ENCODE data around the gene KBTBD8.

Gene KBTBD8

DNA sequence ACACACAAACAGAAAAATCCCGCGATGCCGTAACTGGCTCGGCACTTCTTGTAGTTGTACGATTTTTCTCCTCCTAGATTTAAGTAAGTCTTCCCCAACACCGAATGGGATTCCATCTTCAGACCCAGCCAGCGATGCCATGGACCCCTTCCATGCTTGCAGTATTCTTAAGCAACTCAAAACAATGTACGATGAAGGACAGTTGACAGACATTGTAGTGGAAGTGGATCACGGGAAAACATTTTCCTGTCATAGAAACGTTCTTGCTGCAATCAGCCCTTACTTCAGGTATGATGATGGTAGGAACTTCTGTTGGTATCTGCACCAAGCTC lies 763 bp downstream of the KBTBD8 start:
- no peak for DNase-seq (ENCODE audit: low spot score)

DNA sequence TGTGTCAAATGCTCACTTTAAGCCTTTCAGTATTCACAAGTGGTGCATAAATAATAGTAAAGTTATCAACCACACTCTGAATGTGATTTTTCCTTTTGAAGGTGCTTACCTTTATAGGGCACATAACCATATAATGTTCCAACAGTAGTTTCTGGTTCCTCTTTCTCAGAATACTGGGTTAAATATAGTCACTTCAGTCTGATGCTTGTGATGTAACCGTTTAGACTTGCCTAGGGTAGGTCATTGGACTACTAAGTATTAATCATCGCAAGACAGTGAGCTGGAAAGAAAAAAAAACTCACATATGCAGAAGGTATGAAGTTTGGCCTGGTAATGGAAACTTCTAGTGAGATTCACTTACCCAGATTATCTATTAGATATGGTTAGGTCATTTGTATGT lies 1.9 kb downstream of the KBTBD8 start:
- peak; percentile 58 for DNase-seq (ENCODE audit: low spot score)

DNA sequence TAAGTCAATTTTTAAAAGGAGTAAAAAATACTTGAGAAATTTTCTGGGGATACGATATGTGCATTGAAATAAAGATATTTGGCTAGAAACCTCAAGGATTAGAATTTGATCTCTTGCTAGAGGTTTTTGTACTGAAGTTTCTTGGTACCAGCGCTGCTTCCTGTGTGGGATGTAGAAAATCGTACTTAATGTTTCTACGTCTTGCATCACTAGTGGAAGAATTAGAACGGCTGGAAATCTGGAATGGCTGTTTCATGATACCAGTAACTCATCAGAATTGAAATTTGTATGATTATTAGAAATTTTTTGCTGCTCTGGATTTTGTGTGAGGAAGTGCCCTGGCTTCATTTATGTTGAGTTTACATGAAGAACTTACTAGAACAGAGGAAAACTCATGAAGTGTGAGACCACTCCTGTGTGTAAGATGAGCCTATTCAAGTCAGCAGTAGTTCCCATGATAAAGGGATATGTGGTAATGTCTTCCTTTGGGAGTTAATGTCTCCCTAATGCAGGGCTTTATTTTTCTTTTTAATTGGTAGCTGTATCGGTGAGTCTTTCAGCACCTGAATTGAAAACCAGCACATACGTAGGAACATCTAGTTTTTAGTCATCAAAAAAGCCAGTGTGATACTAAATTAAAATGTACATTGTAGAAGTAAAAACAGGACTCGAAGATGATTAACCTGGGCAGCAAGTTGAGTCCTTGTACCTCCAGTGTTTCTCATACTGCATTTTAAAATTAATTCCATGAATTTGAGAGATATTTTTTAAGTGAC lies 3.2 kb downstream of the KBTBD8 start:
- no peak for DNase-seq (ENCODE audit: low spot score)

- DNase-seq (ENCODE audit: low spot score) = no peak
Observed at GRCh38 chr3:67005974-67006373, 7.9 kb downstream of the KBTBD8 start.

DNA sequence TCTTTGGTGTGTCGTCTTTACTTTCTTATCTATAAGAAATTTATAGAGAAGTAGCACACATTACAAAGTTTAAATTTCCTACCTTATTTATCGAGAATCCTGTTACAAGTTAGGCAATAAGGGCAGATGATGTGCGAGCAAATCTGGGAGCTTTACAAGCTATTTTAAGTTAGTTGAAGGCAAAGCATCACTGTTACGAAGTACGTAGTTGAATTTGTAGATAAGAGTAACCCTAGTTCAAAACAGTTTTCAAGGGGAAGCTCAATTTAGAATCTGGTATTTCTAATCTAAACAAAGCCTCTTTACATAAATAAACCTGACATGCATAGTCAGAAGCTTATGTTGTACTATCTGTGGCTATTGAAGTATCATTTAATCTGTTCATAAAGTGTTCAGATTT lies 8.4 kb downstream of the KBTBD8 start:
- no peak for DNase-seq (ENCODE audit: low spot score)

- DNase-seq (ENCODE audit: low spot score) = no peak
Observed at GRCh38 chr3:67008388-67008787, 10.3 kb downstream of the KBTBD8 start.

DNA sequence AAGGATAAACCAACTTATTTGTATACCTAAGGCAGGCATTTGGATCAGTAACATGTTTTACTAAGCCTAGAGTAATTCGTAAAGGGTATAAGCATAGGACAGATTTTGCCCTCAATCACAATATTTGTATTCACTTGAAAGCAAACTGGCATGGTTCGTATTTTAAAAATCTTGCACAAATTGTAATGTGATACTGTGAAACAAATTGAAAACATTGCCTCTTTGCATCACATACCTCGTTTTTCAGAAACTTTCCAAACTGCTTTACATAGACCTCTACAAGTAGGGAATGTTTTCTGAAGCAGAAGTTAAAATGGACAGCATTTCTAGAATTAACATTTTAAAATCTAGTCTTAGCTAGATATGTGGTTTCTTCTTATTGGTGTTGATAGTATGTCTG lies 11.6 kb downstream of the KBTBD8 start:
- no peak for DNase-seq (ENCODE audit: low spot score)

DNA sequence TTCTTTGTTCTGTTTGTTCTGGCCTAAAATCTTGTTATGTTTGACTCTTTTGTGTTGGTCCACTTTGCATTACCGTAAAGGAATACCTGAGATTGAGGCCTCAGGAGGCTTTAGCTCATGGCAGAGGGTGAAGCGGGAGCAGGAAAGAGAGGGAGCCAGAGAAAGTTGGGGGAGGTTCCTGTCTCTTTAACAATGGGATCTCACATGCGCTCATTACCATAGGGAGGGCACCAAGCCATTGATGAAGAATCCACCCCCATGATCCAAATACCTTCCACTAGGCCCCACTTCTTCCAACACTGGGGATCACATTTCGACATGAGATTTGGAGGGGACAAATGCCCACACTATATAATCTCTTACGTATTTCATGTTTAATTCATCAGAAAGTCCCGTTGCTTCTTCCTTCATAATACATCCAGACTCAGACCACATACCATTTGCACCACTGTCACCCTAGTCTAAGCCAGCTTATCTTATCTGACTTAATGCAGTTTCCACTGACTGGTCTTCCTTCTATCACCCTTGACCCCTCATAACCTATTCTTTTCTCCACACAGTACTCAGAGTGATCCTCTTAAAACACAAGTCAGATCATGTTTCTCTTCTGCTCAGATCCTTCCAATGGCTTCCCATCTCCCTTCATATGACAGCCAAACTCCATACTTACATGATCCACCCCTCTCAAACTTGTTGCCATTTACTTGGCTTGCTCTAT lies 13.5 kb downstream of the KBTBD8 start:
- DNase-seq (ENCODE audit: low spot score) = no peak

DNA sequence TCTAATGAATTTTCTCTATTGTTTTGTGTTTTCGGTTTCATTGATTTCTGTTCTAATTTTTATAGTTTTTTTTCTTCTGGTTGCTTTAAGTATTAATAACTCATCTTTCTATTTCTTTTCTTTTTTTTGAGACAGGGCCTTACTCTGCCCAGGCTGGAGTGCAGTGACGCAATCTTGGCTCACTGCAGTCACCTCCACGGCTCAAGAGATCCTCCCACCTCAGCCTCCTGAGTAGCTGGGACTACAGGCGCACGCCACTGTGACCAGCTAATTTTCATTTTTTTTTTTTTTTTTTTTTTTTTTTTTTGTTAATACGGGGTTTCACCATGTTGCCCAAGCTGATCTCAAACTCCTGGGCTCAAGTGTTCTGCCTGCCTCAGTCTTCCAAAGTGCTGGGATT lies 14.5 kb downstream of the KBTBD8 start:
- no peak for DNase-seq (ENCODE audit: low spot score)

- DNase-seq (ENCODE audit: low spot score) = no peak
Observed at GRCh38 chr3:67015702-67016484, 17.8 kb downstream of the KBTBD8 start.

DNA sequence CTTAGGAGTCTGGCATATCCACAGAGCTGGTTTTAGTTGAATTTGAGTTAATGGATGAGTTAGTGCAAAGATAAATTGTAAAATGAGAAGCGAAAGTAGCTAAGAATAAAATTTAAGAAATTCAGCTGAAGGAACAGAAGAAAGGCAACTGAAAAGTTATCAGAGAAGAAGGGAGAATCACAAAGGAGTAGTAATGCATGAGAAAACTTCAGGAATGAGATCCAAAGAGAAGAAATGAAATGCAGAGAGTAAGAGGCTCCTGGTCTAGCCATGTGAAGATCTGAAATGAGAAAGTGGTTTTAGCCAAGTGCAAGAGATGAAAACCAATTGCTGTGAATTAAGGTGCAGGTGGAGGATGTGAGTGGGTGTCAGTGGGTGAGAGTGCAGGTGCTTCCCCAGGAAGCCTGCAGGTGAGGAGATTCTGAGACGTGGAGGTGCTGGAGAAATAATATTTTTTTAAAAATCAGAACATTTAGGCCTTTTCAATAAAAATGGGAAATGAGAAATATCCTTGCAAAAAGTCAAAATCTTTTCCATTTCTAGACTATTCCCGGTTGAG lies 18.5 kb downstream of the KBTBD8 start:
- DNase-seq (ENCODE audit: low spot score) = no peak

DNA sequence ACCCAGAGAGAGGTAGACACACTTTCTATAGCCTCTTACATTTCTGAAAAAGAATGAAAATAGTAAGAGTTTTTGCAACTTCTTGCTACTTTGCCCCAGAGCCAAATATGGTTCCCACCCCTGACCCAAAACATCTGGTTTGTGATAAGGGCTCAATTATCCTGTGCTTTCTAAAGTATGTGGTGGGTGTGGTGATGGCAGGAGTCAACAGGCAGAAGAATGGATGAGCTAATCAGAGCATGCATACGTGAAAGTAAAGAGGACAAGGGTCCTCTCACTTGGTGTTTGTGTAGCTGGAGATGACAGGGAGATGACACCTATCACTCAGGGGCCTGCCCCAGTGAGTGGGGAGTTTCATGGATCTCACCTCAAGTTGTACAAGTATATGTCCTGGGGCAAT lies 19.1 kb downstream of the KBTBD8 start:
- peak; percentile 10 for DNase-seq (ENCODE audit: low spot score)

- DNase-seq (ENCODE audit: low spot score) = peak; percentile 11
Observed at GRCh38 chr3:67018105-67018788, 20.1 kb downstream of the KBTBD8 start.

DNA sequence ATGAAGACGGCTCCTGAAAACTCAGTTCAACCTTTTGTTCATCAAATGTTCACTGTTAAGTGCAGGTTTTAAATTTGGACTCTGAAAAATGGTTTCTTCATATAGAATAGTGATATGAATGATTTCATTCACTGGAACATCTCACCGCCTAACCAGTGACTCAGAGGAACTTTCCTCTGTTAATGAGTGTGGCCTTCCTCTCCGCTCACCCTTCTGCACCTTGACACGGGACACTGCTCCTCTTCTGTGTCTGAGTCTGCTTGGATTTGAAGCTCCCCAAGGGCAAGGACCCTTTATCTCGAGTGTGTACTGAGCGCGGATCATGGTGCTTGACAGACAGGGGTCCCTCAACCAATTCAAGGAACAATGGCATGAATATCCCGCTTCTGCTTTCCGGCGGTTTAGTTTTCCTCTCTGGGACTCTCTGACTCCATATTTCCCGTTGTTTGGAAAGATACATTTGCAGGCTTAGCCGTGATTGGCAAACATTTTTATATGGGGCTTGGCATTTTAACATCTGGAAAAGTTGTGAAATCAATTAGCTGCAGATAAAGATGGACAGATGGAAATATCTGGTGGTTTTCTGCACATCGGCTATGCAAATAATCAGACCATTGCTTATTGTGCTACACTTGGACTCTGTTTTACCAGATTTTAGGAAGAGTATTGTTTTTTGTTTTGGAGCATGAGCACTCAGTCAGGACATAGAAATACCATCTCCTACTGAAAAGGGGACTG lies 20.9 kb downstream of the KBTBD8 start:
- DNase-seq (ENCODE audit: low spot score) = no peak

- no peak for DNase-seq (ENCODE audit: low spot score)
Observed at GRCh38 chr3:67028001-67028784, 30.1 kb downstream of the KBTBD8 start.

- no peak for DNase-seq (ENCODE audit: low spot score)
Observed at GRCh38 chr3:67030785-67031740, 33.0 kb downstream of the KBTBD8 start.

- no peak for DNase-seq (ENCODE audit: low spot score)
Observed at GRCh38 chr3:67031986-67032385, 33.9 kb downstream of the KBTBD8 start.

DNA sequence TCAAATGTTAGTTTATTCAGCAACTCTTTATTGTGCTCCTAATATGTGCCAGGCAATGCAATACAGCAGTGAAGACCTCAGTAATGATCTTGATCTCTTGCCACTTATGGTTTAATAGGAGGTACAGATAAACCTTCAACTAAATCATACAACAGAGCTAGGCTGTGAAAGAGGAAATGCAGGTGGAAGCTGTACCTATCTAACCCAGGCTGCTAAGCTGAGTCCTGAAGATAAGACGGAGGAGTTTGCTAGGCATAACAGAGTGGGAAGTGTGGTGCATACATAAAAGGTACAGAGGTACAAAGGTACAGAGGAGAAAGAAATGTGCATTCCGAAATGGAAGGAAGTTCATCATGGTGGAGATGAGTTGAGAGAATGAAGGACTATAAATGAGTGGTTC lies 35.0 kb downstream of the KBTBD8 start:
- DNase-seq (ENCODE audit: low spot score) = no peak

GRCh38 chr3:67034371-67034770 lies 36.3 kb downstream of the KBTBD8 start:
- no peak for DNase-seq (ENCODE audit: low spot score)
